ENCODE measurements around the gene CBR3. TPM values are rescaled to one million over a fixed set of nuclear protein-coding genes. Genes with fewer than 3 reads are reported as not detected.
A peak's percentile ranks its signal among the peaks of the same experiment; 100 is the strongest.
"Not testable (repeated sequence)": the region's sequence is repeated elsewhere in the genome, so short reads cannot be mapped to it uniquely, and the experiment has no call there.

The CBR3 gene
- total RNA-seq, 4 donors from 2014 or later = 0.80 to 2.9 (median 1.8) TPM

DNA sequence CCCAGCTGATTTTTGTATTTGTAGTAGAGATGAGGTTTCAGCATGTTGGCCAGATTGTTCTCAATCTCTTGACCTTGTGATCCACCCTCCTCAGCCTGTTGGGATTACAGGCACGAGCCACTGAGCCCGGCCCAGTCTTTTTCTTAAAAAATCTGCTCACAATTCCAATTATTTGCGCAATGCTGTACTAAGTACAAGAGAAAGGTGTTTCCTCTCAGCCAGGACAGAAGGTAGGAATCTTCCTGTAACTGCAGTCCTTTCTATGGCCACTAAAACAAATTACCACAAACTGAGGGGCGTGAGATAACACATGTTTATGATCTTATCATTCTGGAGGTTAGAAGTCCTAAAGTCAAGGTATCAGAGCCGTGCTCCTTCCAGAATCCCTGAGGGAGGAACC is 6.9 kb upstream of the CBR3 start:
- H3K27me3 ChIP-seq = peaks cover 12 to 17% (median 12%) of the 10 kb centered on the region in 3 donors
- no peaks in the 10 kb centered on the region for H3K9me3 ChIP-seq
- ATAC-seq (no peak), DNase-seq (no peak)
- intact Hi-C loops (cut with DNase I; ENCODE audit: low total_unique reads) (no loop called here), in situ Hi-C loops (cut with MboI; ENCODE audit: low sequenced_read_pairs in 4 of 4) (no loop called here)
- H3K4me1 ChIP-seq = peaks cover 0 to 9% of the 10 kb centered on the region in 2 donors
- no peak overlapping the region for H3K4me3 ChIP-seq
- no peak overlapping the region for H3K27ac ChIP-seq
- no peaks in the 10 kb centered on the region for H3K36me3 ChIP-seq
- TF ChIP-seq, protein P1, sequence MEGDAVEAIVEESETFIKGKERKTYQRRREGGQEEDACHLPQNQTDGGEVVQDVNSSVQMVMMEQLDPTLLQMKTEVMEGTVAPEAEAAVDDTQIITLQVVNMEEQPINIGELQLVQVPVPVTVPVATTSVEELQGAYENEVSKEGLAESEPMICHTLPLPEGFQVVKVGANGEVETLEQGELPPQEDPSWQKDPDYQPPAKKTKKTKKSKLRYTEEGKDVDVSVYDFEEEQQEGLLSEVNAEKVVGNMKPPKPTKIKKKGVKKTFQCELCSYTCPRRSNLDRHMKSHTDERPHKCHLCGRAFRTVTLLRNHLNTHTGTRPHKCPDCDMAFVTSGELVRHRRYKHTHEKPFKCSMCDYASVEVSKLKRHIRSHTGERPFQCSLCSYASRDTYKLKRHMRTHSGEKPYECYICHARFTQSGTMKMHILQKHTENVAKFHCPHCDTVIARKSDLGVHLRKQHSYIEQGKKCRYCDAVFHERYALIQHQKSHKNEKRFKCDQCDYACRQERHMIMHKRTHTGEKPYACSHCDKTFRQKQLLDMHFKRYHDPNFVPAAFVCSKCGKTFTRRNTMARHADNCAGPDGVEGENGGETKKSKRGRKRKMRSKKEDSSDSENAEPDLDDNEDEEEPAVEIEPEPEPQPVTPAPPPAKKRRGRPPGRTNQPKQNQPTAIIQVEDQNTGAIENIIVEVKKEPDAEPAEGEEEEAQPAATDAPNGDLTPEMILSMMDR (IDR thresholded peaks at IDR 0.05 in 4 of 5, conservative IDR thresholded peaks at IDR 0.05 in 1 of 5) = no peak
- no peak for TF ChIP-seq POLR2A (IDR thresholded peaks at IDR 0.05)

DNA sequence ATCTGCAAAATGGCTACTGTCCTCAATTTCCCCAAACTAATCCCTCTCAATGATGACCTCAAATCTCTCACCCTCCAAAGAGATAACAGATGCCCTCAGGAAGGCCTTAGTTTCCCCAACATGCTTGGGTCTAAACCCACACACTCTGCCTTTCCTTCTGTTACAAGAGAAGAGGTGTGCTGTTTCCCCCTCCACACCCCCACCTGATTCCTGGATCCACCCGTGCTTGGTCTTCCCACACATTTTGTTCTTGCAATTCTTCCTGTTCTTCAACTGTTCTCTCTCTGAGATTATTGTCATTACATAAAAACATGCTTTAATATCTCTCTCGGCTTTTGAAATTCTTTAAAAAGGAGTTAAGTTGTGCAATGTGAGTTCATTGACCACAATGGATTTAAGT is 5.7 kb upstream of the CBR3 start:
- intact Hi-C loops (cut with DNase I; ENCODE audit: low total_unique reads) (no loop called here), in situ Hi-C loops (cut with MboI; ENCODE audit: low sequenced_read_pairs in 4 of 4) (no loop called here)
- H3K36me3 ChIP-seq = no peaks in the 10 kb centered on the region
- no peaks in the 10 kb centered on the region for H3K9me3 ChIP-seq
- peak overlapping the region in 1 of 4 donors; percentile 41 for H3K27ac ChIP-seq
- DNase-seq = no peak
- TF ChIP-seq, protein P1 (IDR thresholded peaks at IDR 0.05 in 4 of 5, conservative IDR thresholded peaks at IDR 0.05 in 1 of 5) = no peak
- TF ChIP-seq POLR2A (IDR thresholded peaks at IDR 0.05) = no peak
- H3K27me3 ChIP-seq = peaks cover 20 to 30% (median 20%) of the 10 kb centered on the region in 3 donors
- ATAC-seq = no peak
- H3K4me3 ChIP-seq = no peak overlapping the region
- peaks cover 1 to 10% of the 10 kb centered on the region in 2 donors for H3K4me1 ChIP-seq

DNA sequence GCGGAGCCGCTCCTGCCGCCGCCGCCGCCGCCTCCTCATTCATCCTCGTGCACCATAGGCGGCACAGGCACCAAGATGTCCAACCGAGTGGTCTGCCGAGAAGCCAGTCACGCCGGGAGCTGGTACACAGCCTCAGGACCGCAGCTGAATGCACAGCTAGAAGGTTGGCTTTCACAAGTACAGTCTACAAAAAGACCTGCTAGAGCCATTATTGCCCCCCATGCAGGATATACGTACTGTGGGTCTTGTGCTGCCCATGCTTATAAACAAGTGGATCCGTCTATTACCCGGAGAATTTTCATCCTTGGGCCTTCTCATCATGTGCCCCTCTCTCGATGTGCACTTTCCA is 4.5 kb upstream of the CBR3 start:
- DNase-seq; H3K27ac ChIP-seq; ATAC-seq; H3K9me3 ChIP-seq; in situ Hi-C loops (cut with MboI; ENCODE audit: low sequenced_read_pairs in 4 of 4); H3K36me3 ChIP-seq; intact Hi-C loops (cut with DNase I; ENCODE audit: low total_unique reads): not testable (repeated sequence)
- peaks cover 13 to 16% of the 10 kb centered on the region in 2 donors for H3K4me1 ChIP-seq
- H3K27me3 ChIP-seq = peaks cover 25 to 41% (median 31%) of the 10 kb centered on the region in 3 donors
- peak overlapping the region; percentile 36 to 49 (median 45) for H3K4me3 ChIP-seq

DNA sequence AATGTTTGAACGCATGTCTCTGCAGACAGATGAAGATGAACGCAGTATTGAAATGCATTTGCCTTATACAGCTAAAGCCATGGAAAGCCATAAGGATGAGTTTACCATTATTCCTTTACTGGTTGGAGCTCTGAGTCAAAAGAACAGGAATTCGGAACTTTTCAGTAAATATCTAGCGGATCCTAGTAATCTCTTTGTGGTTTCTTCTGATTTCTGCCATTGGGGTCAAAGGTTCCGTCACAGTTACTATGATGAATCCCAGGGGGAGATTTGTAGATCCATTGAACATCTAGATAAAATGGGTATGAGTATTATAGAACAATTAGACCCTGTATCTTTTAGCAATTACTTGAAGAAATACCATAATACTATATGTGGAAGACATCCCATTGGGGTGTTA is 4.0 kb upstream of the CBR3 start:
- Histone ChIP-seq H3K4me1 (peaks cover 11 to 14% of the 10 kb centered on the region in 2 donors), H3K27me3 (peaks cover 25 to 46% (median 32%) of the 10 kb centered on the region in 3 donors)
- ATAC-seq; H3K36me3 ChIP-seq; intact Hi-C loops (cut with DNase I; ENCODE audit: low total_unique reads); in situ Hi-C loops (cut with MboI; ENCODE audit: low sequenced_read_pairs in 4 of 4); H3K27ac ChIP-seq; H3K9me3 ChIP-seq; H3K4me3 ChIP-seq; DNase-seq: not testable (repeated sequence)

DNA sequence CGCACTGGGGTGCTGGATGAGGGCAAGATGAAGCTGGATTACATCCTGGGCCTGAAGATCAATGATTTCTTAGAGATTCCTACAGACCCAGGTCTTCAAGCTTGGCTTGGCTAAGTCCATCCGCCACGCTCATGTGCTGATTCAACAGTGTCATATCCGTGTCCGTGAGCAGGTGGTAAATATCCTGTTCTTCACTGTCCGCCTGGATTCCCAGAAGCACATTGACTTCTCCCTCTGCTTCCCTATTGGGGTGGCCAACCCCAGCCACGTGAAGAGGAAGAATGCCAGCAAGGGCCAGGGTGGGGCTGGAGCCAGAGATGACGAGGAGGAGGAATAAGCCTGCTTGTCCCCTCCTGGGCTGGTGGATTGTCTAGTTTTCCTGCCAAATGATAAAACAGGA is 2.2 kb upstream of the CBR3 start:
- no peaks in the 10 kb centered on the region for H3K9me3 ChIP-seq
- ATAC-seq = no peak
- TF ChIP-seq, protein P1 (IDR thresholded peaks at IDR 0.05 in 4 of 5, conservative IDR thresholded peaks at IDR 0.05 in 1 of 5) = no peak
- TF ChIP-seq POLR2A (IDR thresholded peaks at IDR 0.05) = no peak
- H3K4me1 ChIP-seq = peaks cover 8 to 21% of the 10 kb centered on the region in 2 donors
- H3K36me3 ChIP-seq = no peaks in the 10 kb centered on the region
- DNase-seq = peak in 1 of 2 donors; percentile 23
- peaks cover 25 to 49% (median 32%) of the 10 kb centered on the region in 3 donors for H3K27me3 ChIP-seq
- no peak overlapping the region for H3K4me3 ChIP-seq
- H3K27ac ChIP-seq = no peak overlapping the region
- in situ Hi-C loops (cut with MboI; ENCODE audit: low sequenced_read_pairs in 4 of 4) (no loop called here), intact Hi-C loops (cut with DNase I; ENCODE audit: low total_unique reads) (no loop called here)
